GM19467 (cell line): ENCODE data around the gene IQGAP2.
A peak's percentile ranks its signal among the peaks of the same experiment; 100 is the strongest.
"Not testable (repeated sequence)": the region's sequence is repeated elsewhere in the genome, so short reads cannot be mapped to it uniquely, and the experiment has no call there.

Source experiments
- ATAC-seq: cut with Tn5 transposase; IDR thresholded peaks from one replicate; pipeline ENCODE4 v1.9.1; 2021; ENCODE audit warnings: mild to moderate bottlenecking, moderate library complexity; ENCODE audit not compliant: unreplicated experiment

IQGAP2 gene

GRCh38 chr5:76526950-76527583, 124.0 kb downstream of the IQGAP2 start:
- no peak for ATAC-seq

GRCh38 chr5:76527685-76528161, 124.6 kb downstream of the IQGAP2 start:
- ATAC-seq: no peak

- no peak for ATAC-seq
These were observed 125.7 kb downstream of the IQGAP2 start for GRCh38 chr5:76528547-76529331.

GRCh38 chr5:76529464-76530344, 126.6 kb downstream of the IQGAP2 start:
- ATAC-seq: no peak

GRCh38 chr5:76532052-76532451, 129.0 kb downstream of the IQGAP2 start:
- ATAC-seq: no peak

GRCh38 chr5:76532973-76533372, 129.9 kb downstream of the IQGAP2 start:
- ATAC-seq: no peak

- no peak for ATAC-seq
These were observed 132.5 kb downstream of the IQGAP2 start for GRCh38 chr5:76535577-76535976.

GRCh38 chr5:76537073-76537543, 134.0 kb downstream of the IQGAP2 start:
- ATAC-seq: no peak

GRCh38 chr5:76542241-76542640, 139.2 kb downstream of the IQGAP2 start:
- ATAC-seq: no peak

- no peak for ATAC-seq
These were observed 140.0 kb downstream of the IQGAP2 start for GRCh38 chr5:76542887-76543690.

- peak; percentile 31 for ATAC-seq
These were observed 141.3 kb downstream of the IQGAP2 start for GRCh38 chr5:76544268-76544926.

GRCh38 chr5:76545184-76545583, 142.1 kb downstream of the IQGAP2 start:
- no peak for ATAC-seq

- no peak for ATAC-seq
These were observed 143.5 kb downstream of the IQGAP2 start for GRCh38 chr5:76546497-76547102.

- peak; percentile 45 for ATAC-seq
These were observed 144.3 kb downstream of the IQGAP2 start for GRCh38 chr5:76547242-76547890.

- peak; percentile 26 for ATAC-seq
These were observed 144.9 kb downstream of the IQGAP2 start for GRCh38 chr5:76547891-76548524.

- ATAC-seq: no peak
These were observed 145.6 kb downstream of the IQGAP2 start for GRCh38 chr5:76548525-76549229.

GRCh38 chr5:76550881-76551280, 147.8 kb downstream of the IQGAP2 start:
- ATAC-seq: not testable (repeated sequence)

- no peak for ATAC-seq
These were observed 149.5 kb downstream of the IQGAP2 start for GRCh38 chr5:76552546-76552945.
